ENCODE results near the gene RDH14. TPM values are rescaled to one million over a fixed set of nuclear protein-coding genes. Genes with fewer than 3 reads are reported as not detected.

The RDH14 gene, protein sequence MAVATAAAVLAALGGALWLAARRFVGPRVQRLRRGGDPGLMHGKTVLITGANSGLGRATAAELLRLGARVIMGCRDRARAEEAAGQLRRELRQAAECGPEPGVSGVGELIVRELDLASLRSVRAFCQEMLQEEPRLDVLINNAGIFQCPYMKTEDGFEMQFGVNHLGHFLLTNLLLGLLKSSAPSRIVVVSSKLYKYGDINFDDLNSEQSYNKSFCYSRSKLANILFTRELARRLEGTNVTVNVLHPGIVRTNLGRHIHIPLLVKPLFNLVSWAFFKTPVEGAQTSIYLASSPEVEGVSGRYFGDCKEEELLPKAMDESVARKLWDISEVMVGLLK
- total RNA-seq, result 10 to 100 TPM; 24.6 to 55.4 (median 49.8) TPM

DNA sequence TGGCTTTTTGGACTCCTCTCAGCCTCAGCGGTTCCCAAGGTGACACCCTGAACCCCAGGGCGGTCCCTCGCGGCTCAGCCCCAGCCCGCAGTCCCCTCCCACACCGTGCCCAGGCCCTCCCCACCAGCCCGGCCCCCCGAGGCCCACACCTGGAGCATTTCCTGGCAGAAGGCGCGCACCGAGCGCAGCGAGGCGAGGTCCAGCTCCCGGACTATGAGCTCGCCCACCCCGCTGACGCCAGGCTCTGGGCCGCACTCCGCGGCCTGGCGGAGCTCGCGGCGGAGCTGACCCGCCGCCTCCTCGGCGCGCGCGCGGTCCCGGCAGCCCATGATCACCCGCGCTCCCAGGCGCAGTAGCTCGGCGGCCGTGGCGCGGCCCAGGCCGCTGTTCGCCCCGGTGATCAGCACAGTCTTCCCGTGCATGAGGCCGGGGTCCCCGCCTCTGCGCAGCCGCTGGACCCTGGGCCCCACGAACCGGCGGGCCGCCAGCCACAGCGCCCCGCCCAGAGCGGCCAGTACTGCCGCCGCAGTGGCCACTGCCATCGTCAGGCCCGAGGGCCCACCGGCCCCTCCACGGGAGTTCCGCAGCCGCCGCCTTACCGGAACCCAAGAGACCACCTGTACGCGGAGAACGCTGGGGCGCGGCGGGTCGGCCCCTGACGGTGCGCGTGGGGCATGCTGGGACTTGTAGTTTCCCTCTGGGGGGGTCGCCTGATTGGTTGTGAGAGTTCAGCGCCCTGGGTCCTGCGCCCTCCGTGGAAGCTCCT, at the start of gene RDH14:
Gene RDH14, minus strand, starts transcription at position 623 of the 766 bp plus-strand sequence. Its CDS starts 81 bp downstream, at position 542.
- Histone ChIP-seq H3K4me1 (peaks cover 39 to 42% of the 10 kb centered on the region in 2 donors), H3K27ac (peak within 1 kb of the TSS; percentile 89 to 97 (median 92)), H3K27me3 (no peaks in the 10 kb centered on the region), H3K36me3 (no peaks in the 10 kb centered on the region), H3K9me3 (no peaks in the 10 kb centered on the region), H3K4me3 (peak within 1 kb of the TSS; percentile 65 to 83 (median 74))
- TF ChIP-seq, protein P1, sequence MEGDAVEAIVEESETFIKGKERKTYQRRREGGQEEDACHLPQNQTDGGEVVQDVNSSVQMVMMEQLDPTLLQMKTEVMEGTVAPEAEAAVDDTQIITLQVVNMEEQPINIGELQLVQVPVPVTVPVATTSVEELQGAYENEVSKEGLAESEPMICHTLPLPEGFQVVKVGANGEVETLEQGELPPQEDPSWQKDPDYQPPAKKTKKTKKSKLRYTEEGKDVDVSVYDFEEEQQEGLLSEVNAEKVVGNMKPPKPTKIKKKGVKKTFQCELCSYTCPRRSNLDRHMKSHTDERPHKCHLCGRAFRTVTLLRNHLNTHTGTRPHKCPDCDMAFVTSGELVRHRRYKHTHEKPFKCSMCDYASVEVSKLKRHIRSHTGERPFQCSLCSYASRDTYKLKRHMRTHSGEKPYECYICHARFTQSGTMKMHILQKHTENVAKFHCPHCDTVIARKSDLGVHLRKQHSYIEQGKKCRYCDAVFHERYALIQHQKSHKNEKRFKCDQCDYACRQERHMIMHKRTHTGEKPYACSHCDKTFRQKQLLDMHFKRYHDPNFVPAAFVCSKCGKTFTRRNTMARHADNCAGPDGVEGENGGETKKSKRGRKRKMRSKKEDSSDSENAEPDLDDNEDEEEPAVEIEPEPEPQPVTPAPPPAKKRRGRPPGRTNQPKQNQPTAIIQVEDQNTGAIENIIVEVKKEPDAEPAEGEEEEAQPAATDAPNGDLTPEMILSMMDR (IDR thresholded peaks at IDR 0.05 in 4 of 5, conservative IDR thresholded peaks at IDR 0.05 in 1 of 5), result no peak
- TF ChIP-seq POLR2A (IDR thresholded peaks at IDR 0.05), result peak; percentile 81 to 84
- in situ Hi-C loops (cut with MboI; ENCODE audit: low sequenced_read_pairs in 4 of 4), result loop anchor here in 1 of 4 donors (25.0 kb wide), 1 partner anchor 777 kb away; no protein-coding TSS in a partner anchor
- DNase-seq (peak; percentile 94 to 96), ATAC-seq (peak; percentile 94 to 96)
- intact Hi-C loops (cut with DNase I; ENCODE audit: low total_unique reads), result loop anchor here (5.0 kb wide), 2 partner anchors 787 to 1342 kb away; partner anchors contain the start of gene TTC32

DNA sequence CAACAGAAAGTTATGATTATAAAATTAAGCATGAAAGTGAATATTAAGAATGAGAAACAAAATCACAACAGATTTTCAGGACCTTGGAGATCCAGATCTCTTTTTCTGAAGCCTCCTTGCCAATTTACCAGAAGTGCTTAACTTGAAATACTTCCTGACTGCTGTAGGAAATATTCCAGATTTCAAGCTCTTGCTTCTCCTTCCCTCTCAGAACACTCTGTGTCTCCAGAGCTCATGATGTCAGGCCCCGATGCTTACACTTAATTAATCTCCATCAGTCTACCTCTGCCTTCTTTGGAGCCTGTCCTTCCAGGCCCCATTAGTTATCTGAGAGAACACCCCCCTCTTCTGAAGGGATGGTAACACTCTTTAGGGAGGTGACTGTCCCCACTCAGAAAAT, 49.6 kb upstream of the RDH14 start:
- Histone ChIP-seq H3K4me1 (no peaks in the 10 kb centered on the region), H3K27ac (no peak overlapping the region), H3K9me3 (no peaks in the 10 kb centered on the region), H3K36me3 (no peaks in the 10 kb centered on the region), H3K4me3 (no peak overlapping the region), H3K27me3 (no peaks in the 10 kb centered on the region)
- TF ChIP-seq POLR2A (IDR thresholded peaks at IDR 0.05), result no peak
- TF ChIP-seq, protein P1 (IDR thresholded peaks at IDR 0.05 in 4 of 5, conservative IDR thresholded peaks at IDR 0.05 in 1 of 5), result no peak
- in situ Hi-C loops (cut with MboI; ENCODE audit: low sequenced_read_pairs in 4 of 4) (no loop called here), intact Hi-C loops (cut with DNase I; ENCODE audit: low total_unique reads) (no loop called here)
- DNase-seq, result no peak
- ATAC-seq, result no peak

DNA sequence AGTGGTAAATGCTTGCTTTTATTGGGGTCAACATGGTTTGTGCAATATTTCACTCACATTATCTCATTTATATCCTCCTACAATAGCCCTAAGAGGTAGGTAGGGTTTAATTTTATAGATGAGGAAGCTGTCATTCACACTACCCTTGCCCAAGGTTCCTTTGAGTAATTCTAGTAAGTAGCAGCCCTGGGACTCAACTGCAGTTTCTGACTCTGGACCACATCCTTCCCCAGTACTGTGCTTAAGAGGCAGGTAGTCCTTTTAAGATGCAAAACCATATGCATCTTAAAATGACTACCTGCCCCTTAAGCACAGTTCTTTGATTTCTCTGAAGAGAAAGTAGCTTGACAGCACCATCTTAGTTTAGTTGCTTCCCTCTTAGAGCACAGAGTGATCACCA, 44.7 kb upstream of the RDH14 start:
- intact Hi-C loops (cut with DNase I; ENCODE audit: low total_unique reads), result no loop called here
- no peak for TF ChIP-seq POLR2A (IDR thresholded peaks at IDR 0.05)
- TF ChIP-seq, protein P1 (IDR thresholded peaks at IDR 0.05 in 4 of 5, conservative IDR thresholded peaks at IDR 0.05 in 1 of 5), result no peak
- Histone ChIP-seq H3K27me3 (no peaks in the 10 kb centered on the region), H3K9me3 (no peaks in the 10 kb centered on the region), H3K4me1 (no peaks in the 10 kb centered on the region), H3K36me3 (no peaks in the 10 kb centered on the region), H3K27ac (no peak overlapping the region), H3K4me3 (no peak overlapping the region)
- ATAC-seq (no peak), DNase-seq (no peak)
- in situ Hi-C loops (cut with MboI; ENCODE audit: low sequenced_read_pairs in 4 of 4), result no loop called here

DNA sequence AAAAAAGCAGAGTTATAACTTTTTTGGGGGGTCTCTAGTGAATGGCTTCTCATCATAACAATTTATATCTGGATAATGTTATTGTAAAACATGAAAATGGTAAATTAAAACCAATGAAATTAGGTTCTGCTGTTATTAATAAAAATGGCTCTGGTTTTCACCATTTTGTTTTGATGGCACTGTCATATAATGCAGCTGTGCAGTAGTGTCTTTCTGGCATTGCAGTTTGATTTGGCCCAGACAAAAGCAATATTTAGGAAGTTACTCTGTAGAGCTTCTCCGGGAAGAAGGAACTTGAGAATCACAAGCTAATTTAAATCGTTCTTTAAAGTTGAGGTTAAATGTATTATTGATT, 44.1 kb upstream of the RDH14 start:
- Histone ChIP-seq H3K4me1 (no peaks in the 10 kb centered on the region), H3K9me3 (no peaks in the 10 kb centered on the region), H3K27ac (no peak overlapping the region), H3K36me3 (no peaks in the 10 kb centered on the region), H3K27me3 (no peaks in the 10 kb centered on the region), H3K4me3 (no peak overlapping the region)
- in situ Hi-C loops (cut with MboI; ENCODE audit: low sequenced_read_pairs in 4 of 4) (no loop called here), intact Hi-C loops (cut with DNase I; ENCODE audit: low total_unique reads) (no loop called here)
- DNase-seq (no peak), ATAC-seq (no peak)
- TF ChIP-seq, protein P1 (IDR thresholded peaks at IDR 0.05 in 4 of 5, conservative IDR thresholded peaks at IDR 0.05 in 1 of 5), result no peak
- no peak for TF ChIP-seq POLR2A (IDR thresholded peaks at IDR 0.05)

Data from gastrocnemius medialis (tissue), 4 donors.